ENCODE measurements around the gene SOX5. TPM values are rescaled to one million over a fixed set of nuclear protein-coding genes. Genes with fewer than 3 reads are reported as not detected.
"Not testable (repeated sequence)": the region's sequence is repeated elsewhere in the genome, so short reads cannot be mapped to it uniquely, and the experiment has no call there.

The SOX5 gene
- total RNA-seq, 1 donor from 2014 or later, result 43.6 TPM

DNA sequence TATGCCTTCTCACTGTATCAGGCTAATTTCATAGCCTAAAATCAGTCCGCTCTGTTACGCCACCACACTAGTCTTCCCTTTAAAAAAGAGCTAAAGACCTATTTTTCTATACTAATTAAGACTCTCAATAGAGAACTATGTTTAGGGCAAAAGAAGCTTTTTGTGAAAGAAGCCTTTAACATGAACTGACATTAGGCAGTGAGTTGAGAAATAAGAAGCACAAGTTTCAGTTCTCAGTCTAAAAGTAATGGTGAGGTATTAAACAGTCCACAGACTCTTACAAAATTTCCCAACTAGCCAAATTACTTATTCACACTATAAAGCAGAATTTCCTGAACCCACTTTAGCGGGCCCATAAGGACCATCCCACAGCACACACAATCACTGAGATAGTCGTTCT lies 93.7 kb downstream of the SOX5 start:
- ATAC-seq (no peak), DNase-seq (ENCODE audit: low spot score) (no peak)
- intact Hi-C loops (cut with DNase I), result no loop called here

DNA sequence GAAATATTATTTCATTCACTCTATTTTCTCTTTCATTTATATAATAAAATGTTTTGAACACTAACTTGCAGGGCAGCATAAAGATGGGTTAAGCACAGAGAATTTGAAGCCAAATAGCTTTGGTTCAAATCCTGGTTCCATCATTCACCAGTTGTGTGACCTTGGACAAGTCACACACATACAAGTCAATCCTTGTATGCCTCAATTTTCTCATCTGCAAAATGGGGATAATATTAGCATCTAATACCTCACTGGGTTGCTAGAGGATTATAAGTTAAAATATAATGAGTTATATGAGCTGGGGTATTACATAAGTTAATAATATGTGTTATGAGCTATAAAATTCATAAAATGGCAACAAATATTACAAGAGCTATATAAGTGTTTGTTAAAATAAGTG lies 94.9 kb downstream of the SOX5 start:
- no peak for DNase-seq (ENCODE audit: low spot score)
- ATAC-seq, result no peak
- intact Hi-C loops (cut with DNase I), result no loop called here

DNA sequence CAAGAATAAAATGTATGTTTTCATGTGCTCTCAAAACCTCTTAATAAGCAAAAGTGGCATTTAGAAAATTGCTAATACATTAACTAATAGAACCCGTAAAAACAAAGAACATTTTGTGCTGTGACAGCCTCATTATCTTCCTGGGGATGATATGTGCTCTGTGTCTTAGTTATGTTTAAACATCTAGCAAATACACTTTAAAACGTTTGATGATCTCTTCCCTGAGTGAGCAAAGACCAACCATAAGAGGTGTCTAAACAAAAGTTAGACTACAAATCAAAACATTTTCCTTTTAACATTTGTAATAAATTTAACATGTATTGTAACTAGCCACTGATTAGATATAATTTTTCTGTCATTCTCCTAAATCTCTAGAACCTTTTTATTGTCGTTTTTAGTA lies 95.8 kb downstream of the SOX5 start:
- DNase-seq (ENCODE audit: low spot score) (no peak), ATAC-seq (no peak)
- intact Hi-C loops (cut with DNase I), result no loop called here

DNA sequence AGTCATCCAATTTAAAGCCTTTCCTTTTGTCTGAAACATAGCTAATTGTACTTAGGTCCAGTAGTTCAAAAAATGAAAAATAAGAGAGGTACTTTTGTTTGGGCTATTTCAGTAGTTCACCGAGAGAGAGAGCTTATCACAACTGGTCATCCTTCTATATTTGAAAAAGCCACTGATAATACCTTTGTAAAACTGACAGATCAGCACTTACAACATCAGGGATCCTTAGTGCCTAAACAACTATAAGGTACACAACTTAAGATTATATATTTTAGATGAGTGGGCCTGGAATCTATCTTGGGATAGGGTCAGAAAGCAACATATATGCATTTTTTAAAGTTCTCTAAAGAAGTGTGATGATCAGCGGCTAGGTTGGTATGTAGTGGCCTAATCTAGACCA lies 97.9 kb downstream of the SOX5 start:
- no peak for DNase-seq (ENCODE audit: low spot score)
- no peak for ATAC-seq
- intact Hi-C loops (cut with DNase I), result no loop called here

DNA sequence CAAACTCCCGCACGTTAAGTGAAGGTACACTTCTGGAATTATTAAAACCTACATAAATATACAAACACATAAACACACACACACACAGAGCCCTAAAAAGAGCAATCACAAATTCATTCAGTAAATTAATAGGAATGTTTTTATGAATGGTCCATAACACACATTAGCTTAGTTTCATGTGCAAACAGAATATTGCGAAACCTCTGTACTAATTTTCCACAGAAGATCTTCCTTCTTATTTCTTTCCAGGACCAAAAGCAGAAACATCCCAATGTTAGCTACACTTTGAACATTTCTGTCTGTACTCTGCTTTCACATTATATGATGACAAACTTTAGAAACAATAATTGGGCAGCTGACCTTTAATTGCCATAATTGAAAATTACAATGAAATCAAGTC lies 101.6 kb downstream of the SOX5 start:
- intact Hi-C loops (cut with DNase I), result no loop called here
- DNase-seq (ENCODE audit: low spot score), result no peak
- ATAC-seq, result no peak

DNA sequence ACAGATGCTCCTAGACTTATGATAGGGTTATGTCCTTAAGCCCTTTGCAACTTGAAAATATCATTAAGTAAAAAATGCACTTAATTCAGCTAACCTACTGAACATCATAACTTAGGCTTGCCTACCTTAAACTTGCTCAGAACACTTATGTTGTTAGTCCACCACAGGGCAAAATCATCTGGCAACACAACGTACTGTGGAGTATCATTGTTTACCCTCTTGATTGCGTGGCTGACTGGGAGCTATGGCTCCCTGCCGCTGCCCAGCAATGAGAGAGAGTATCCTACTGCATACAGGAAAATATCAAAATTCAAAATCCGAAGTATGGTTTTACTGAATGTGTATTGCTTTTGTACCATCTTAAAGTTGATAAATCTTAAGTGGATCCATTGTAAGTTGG lies 105.5 kb downstream of the SOX5 start:
- no peak for DNase-seq (ENCODE audit: low spot score)
- no peak for ATAC-seq
- intact Hi-C loops (cut with DNase I), result no loop called here

DNA sequence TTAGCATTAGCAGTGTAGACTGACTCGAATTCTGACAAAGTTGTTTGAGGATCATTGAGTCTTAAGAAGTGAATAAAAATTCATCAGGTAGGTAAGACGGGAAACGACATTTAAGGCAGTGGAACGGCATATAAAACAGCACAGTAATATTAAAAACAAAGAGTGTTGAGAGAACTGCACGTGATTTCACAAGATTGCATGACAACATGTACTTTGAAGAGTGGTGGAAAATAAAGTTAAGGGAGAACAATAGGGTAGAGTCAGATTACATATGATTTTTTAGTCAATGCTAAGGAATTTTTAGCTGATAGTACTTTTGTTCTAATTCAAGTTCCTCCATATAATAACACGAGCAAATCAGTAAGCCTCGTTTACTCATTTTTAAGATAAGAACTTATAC lies 115.4 kb downstream of the SOX5 start:
- ATAC-seq, result no peak
- intact Hi-C loops (cut with DNase I), result no loop called here

DNA sequence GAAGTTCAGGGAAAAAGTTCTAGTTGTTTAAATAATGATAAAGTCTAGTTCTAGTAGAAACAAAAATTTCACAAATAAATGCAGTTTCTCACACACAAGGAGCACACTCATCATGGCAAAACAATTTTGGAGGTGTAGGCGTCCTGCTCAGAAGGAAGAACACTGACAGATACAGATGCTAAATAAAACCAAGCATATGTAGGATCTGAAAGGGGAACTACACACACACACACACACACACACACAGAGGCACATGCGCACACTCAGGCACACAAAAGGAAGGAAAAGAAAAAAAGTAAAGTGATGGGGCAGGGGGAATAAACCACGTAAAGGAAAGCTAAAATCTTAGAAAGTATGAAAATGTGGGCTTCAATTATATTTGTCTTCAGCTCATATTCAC lies 117.7 kb downstream of the SOX5 start:
- ATAC-seq (no peak), DNase-seq (ENCODE audit: low spot score) (no peak)
- intact Hi-C loops (cut with DNase I), result no loop called here

More for the DNA sequence above, 115.4 kb downstream of the SOX5 start:
- no peak for DNase-seq (ENCODE audit: low spot score)

DNA sequence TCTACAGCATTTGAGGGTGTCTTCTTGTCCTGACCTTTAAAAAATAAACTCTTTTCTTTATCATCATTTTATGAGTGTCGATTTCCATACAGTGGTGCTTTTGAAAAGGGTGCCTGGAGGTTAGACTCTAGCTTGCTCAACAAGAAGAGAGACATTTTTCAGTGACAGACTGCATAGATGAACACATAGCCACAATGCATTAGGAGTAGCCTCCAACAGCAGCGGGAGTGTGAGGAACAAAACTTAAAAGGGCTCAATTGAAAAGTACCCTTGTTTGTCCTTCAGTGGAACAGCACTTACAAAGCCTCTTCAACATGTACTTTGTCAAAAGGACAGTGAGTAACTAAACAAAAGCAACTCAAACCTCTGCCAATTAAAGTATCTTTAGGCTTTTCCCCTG lies 119.3 kb downstream of the SOX5 start:
- no peak for DNase-seq (ENCODE audit: low spot score)
- intact Hi-C loops (cut with DNase I), result no loop called here
- ATAC-seq, result no peak

DNA sequence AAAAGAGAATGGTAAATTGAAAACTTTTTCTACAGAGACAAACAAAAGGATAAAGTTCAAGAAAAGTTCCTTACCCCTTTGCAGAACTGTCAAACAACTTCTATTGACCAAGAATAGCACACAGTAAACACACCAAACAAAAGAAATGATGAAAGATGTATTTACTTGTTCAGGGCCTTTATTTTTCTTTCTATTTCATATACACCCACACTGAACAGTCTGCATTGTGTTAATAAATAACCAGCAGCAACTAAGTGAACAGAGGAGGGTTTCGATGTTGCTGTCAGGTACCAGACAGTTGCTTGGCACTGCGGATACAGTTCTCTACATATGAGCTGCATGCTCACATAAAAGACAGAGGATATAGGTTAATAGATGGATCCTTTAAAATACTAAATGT lies 122.1 kb downstream of the SOX5 start:
- intact Hi-C loops (cut with DNase I), result no loop called here
- DNase-seq (ENCODE audit: low spot score) (no peak), ATAC-seq (no peak)

DNA sequence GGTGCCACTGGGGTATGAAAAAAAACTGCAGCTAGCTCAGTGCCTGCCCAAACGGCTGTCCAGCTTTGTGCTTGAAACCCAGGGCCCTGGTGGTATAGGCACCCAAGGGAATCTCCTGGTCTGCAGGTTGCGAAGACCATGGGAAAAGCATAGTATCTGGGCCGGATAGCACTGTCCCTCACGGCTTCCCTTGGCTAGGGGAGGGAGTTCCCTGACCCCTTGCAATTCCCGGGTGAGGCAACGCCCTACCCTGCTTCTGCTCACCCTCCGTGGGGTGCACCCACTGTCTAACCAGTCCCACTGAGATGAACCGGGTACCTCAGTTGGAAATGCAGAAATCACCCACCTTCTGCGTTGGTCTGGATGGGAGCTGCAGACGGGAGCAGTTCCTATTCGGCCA lies 124.3 kb downstream of the SOX5 start:
- DNase-seq (ENCODE audit: low spot score); intact Hi-C loops (cut with DNase I); ATAC-seq: not testable (repeated sequence)

DNA sequence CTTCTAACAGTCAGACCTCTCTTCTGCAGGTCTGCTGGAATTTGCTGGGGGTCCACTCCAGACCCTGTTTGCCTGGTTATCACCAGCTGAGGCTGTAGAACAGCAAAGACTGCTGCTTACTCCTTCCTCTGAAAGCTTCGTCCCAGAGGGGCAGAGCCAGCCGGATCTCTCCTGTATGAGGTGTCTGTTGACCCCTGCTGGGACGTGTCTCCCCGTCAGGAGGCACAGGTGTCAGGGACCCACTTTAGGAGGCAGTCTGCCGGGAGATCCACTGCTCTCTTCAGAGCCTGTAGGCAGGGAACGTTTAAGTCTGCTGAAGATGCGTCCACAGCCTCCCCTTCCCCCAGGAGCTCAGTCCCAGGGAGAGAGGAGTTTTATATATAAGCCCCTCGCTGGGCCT lies 125.1 kb downstream of the SOX5 start:
- no peak for ATAC-seq
- no peak for DNase-seq (ENCODE audit: low spot score)
- intact Hi-C loops (cut with DNase I), result no loop called here

DNA sequence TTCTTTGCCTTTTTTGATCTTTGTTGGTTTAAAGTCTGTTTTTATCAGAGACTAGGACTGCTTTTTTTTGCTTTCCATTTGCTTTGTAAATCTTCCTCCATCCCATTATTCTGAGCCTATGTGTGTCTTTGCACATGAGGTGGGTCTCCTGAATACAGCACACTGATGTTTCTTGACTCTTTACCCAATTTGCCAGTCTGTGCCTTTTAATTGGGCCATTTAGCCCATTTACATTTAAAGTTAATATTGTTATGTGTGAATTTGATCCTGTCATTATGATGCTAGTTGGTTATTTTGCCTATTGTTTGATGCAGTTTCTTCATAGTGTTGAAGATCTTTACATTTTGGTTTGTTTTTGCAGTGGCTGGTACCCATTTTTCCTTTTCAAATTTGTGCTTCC lies 126.6 kb downstream of the SOX5 start:
- DNase-seq (ENCODE audit: low spot score); ATAC-seq; intact Hi-C loops (cut with DNase I): not testable (repeated sequence)

DNA sequence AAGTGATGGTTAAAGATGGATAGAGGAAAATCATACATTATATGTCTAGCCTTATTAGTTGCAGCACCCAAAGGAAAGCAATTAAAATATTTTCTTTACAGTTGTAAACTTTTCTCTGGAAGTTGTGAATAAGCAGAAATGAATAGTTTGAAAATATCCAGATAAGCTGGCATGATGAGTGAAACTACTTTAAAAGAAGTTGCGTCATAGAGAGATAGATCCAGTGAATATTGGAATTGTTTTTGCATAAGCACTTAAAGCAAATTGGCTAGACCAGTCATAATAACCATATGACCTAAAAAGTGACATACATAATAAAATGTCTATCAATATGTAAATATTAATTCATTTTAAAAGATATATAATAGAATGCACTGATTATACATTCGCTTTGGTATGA lies 132.1 kb downstream of the SOX5 start:
- ATAC-seq, result no peak
- intact Hi-C loops (cut with DNase I), result no loop called here
- DNase-seq (ENCODE audit: low spot score), result no peak

DNA sequence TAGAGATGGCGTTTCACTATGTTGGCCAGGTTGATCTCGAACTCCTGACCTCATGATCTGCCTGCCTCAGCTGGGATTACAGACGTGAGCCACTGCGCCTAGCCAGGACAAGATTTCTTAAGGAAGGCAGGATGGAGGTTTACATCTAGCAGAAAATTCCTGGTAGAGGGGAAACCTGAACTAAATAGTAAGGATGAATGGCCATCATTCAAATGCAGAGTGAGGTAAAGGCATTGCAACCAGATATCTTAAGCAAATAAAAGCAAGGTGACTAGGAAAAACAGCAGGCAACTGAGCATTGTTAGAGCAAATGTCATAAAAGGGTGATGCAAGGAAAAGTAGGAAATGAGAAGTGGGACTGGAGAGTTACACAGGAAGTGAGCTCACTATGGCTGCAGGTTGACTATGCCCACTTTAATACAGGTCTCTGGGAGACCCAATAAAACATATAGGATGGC lies 133.0 kb downstream of the SOX5 start:
- ATAC-seq, result no peak
- intact Hi-C loops (cut with DNase I), result no loop called here
- DNase-seq (ENCODE audit: low spot score), result no peak

DNA sequence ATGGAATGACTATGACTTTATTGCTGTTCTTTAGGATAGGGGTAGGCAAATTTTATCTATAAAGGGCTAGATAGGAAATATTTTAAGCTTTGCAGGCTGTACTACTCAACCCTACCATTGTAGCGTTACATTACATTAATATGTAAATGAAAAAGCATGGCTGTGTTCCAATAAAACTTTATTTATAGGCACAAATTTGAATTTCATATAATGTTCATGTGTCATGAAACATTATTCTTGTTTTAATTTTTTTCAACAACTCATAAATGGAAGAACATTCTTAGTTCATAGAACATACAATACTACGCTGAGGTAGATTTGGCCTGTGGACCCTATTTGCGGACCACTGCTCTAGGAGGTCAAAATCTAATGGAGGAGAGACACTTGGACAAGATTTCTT lies 133.7 kb downstream of the SOX5 start:
- DNase-seq (ENCODE audit: low spot score), result no peak
- intact Hi-C loops (cut with DNase I), result no loop called here
- ATAC-seq, result no peak

DNA sequence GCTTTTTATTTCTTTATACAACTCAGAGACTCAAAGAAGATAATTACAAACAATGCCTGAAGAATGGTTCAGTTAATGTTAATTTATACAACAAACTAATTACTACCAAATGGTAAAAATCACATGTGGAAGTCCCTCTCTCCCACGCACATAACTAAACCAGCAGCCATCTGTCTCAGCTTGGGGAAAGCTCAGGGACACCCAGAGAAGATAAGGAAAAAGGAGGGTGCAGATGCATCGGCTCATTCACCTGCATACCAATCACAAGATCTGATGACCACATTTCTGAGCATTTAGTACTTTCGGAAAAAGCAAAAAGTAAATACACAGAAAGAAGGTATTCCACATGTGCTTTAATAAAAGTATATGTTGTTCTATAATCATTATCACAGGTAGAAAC lies 136.3 kb downstream of the SOX5 start:
- no peak for ATAC-seq
- no peak for DNase-seq (ENCODE audit: low spot score)
- intact Hi-C loops (cut with DNase I), result no loop called here

DNA sequence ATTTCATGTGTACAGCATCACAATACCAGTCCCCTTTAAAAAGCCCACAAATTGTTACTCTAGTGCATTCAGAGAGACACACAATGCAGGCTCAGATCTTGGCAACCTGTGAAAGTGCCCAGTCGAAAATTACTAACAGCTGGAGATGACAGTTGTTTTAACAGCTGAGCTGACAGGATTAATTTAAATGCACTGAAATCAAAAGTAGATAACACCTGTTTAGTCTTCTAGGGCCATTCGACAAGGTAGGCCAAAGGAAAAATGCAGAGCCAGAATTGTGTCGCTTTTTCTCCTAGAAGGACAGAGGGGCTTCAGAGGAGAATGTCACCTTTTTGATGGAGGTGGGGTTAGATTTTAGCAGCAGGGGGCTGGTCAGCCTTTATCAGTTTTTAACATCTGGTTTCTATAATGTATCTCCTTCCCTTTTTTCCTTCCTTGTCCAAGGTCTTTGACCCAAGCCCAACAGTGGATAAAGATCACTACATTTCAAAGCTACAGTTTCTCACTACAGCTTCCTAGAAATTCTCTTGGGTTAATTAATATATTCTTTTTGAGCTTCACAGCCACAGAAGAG lies 139.1 kb downstream of the SOX5 start:
- DNase-seq (ENCODE audit: low spot score) (no peak), ATAC-seq (no peak)
- intact Hi-C loops (cut with DNase I), result no loop called here

DNA sequence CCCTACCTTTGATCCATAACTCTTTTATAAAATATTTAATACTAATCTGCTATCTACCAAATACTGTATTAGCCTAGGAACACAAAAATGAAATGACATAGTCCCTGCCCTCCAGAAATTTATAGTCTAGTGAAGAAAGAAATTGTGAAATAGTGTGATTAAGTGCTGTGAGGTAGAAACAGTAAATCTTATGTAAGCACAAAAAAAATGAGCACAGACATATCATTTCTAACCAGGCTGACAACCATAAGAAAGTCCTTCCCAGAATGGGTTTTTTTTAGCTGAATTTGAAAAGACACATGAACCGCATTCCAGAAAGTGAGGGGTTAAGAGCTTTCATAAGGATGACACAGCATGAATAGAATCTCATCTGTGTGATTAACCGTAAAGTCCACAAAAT lies 145.9 kb downstream of the SOX5 start:
- intact Hi-C loops (cut with DNase I), result no loop called here
- ATAC-seq, result no peak
- no peak for DNase-seq (ENCODE audit: low spot score)

DNA sequence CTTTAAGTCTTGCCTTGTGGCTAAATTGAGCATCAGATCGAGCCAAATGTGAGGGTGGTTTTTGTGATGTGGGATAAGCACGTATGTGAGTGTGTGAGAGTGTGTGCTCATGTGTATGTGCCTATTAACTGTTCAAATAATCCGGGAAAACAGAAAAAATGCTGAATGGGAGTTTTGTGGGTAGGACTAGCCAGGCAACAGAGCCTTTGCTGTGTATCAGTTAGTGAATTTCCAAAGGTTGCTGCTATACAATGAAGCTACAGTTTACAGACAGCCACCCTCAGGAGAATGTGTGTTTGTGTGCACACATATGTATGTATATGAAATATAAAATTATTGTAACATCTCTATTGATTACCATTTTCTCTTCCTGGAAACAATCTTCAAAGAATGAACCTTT lies 154.0 kb downstream of the SOX5 start:
- DNase-seq (ENCODE audit: low spot score) (no peak), ATAC-seq (no peak)
- intact Hi-C loops (cut with DNase I), result no loop called here

DNA sequence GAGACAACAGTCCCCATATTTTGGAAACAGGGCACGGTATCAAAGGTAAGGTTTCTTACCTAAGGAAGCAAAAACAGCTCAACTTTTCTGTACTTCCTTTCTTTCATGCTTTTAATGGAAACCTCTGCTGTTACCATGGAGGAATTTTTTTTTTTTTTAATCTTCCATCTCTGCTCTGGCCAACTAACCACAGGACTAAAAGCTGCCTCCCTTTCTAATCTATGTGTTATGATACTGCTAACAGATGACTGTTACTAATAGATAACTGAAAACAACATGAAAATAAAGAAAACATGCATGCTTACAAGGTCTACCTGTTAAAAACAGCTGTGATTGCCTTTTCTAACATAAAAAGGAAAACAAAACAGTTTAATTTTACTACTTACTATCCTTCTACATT lies 168.4 kb downstream of the SOX5 start:
- ATAC-seq (no peak), DNase-seq (ENCODE audit: low spot score) (no peak)
- intact Hi-C loops (cut with DNase I), result no loop called here

DNA sequence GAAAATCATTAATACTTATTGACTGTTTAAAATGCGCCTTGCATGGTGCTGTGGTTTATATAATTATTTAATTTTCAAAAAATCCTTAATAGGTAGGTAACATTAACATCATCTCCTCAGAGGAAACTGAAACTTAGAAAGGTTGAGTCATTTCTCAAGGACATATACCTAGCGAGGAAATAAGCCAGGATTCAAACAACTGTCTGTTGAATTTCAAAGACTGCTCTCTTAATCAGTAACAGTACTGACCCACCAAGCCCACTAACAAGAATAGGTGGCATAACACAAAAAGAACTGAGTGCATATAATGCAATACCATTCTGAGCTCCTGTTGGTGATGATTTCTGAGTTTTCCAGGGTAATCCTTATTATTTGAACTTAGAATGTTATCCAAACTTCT lies 174.3 kb downstream of the SOX5 start:
- intact Hi-C loops (cut with DNase I), result no loop called here
- ATAC-seq (no peak), DNase-seq (ENCODE audit: low spot score) (no peak)

All from sciatic nerve (tissue), 2 donors.